ENCODE results near the gene MEGF10.

MEGF10 gene

DNA sequence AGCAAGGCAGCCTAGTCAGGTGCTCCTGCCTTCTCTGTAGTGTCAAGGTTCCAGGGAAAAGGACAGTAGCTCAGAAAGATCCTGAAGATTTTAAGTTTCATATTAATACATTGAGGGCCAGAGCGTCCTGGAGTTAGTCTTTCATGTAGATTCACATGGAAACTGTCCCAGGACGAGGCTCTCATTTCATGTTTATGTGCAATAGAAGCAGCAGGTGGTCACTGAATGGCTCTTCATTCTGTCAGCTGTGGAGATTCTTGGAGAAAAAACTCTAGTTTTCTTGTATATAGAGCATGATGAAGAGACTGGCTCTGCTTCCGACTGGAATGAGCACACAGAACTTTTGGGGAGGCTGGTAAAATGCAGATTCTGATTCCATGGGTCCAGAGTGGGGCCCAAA lies 54.3 kb downstream of the MEGF10 start:
- TF ChIP-seq, protein P1, sequence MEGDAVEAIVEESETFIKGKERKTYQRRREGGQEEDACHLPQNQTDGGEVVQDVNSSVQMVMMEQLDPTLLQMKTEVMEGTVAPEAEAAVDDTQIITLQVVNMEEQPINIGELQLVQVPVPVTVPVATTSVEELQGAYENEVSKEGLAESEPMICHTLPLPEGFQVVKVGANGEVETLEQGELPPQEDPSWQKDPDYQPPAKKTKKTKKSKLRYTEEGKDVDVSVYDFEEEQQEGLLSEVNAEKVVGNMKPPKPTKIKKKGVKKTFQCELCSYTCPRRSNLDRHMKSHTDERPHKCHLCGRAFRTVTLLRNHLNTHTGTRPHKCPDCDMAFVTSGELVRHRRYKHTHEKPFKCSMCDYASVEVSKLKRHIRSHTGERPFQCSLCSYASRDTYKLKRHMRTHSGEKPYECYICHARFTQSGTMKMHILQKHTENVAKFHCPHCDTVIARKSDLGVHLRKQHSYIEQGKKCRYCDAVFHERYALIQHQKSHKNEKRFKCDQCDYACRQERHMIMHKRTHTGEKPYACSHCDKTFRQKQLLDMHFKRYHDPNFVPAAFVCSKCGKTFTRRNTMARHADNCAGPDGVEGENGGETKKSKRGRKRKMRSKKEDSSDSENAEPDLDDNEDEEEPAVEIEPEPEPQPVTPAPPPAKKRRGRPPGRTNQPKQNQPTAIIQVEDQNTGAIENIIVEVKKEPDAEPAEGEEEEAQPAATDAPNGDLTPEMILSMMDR (IDR thresholded peaks at IDR 0.05; ENCODE audit: unreplicated experiment in 3 of 3) = no peak
- Mint-ChIP-seq H3K4me3 (no peak overlapping the region), H3K4me1 (peaks cover 8% of the 10 kb centered on the region), H3K9me3 (no peaks in the 10 kb centered on the region), H3K27ac (peak overlapping the region in 1 of 3 experiments; percentile 3), H3K36me3 (ENCODE audit: low read depth) (peaks cover 9% of the 10 kb centered on the region), H3K27me3 (ENCODE audit: low read depth) (peaks cover 4% of the 10 kb centered on the region)

DNA sequence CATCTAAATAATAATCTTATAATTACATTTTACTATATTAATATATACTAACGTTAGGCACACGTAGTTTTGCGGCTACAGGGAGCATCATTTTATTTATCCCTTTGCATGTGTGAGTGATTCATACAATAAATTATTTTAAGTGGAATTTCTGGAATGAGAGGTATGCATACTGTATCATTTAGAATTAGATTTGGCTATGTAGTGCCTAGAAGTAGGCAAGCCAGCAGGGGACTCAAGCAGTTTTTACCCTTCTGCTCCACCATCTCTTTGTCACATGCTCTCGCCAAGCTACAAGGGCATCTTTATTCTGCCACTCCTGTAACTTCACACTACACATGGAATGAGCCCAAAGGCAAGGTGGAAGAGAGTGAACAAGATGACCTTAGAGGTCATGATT lies 60.8 kb downstream of the MEGF10 start:
- Mint-ChIP-seq H3K4me1 (peaks cover 40% of the 10 kb centered on the region), H3K27me3 (ENCODE audit: low read depth) (peaks cover 4% of the 10 kb centered on the region), H3K4me3 (no peak overlapping the region), H3K36me3 (ENCODE audit: low read depth) (no peaks in the 10 kb centered on the region), H3K27ac (peak overlapping the region in 1 of 3 experiments; percentile 54), H3K9me3 (no peaks in the 10 kb centered on the region)
- TF ChIP-seq, protein P1 (IDR thresholded peaks at IDR 0.05; ENCODE audit: unreplicated experiment in 3 of 3) = no peak

DNA sequence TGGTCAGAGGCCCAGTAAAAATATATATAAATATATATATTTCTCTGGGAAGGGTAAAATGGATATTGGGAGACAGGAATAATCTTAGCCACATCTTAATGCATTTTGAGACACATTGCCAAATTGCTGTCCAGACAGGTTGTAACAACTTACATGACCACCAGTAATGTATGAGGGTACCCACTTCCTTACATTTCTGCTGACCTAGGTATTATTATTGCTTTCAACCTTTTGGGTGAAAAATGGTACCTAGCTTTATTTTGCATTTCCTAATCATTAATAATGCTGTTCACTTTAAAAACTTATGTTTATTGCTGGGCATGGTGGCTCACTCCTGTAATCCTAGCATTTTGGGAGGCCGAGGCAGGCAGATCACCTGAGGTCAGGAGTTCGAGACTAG lies 61.5 kb downstream of the MEGF10 start:
- H3K4me1 Mint-ChIP-seq = peaks cover 42% of the 10 kb centered on the region
- no peaks in the 10 kb centered on the region for H3K9me3 Mint-ChIP-seq
- TF ChIP-seq, protein P1 (IDR thresholded peaks at IDR 0.05; ENCODE audit: unreplicated experiment in 3 of 3) = no peak
- H3K27me3 Mint-ChIP-seq (ENCODE audit: low read depth) = peaks cover 4% of the 10 kb centered on the region
- H3K27ac Mint-ChIP-seq = no peak overlapping the region
- H3K36me3 Mint-ChIP-seq (ENCODE audit: low read depth) = no peaks in the 10 kb centered on the region
- H3K4me3 Mint-ChIP-seq = no peak overlapping the region

DNA sequence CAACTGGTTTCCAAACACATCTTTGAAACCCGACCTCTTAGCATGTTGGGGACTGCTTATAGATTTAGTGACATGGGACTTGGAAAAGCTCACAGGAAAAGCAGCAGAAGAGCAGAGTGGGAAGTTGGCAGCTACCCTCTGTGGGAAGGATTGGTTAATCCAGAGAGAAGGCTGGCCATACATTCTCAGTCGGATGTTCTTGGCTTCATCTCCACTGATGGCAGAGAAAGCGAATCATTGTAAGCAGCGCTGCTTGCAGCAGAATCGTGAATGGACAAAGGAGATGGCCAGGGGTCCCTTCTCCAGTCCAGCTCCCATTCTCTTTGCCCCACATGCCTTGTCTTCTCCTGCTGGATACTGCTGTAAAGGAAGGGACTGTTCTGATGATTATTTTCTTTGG lies 62.7 kb downstream of the MEGF10 start:
- peak overlapping the region; percentile 20 to 82 (median 56) for H3K27ac Mint-ChIP-seq
- H3K9me3 Mint-ChIP-seq = no peaks in the 10 kb centered on the region
- no peaks in the 10 kb centered on the region for H3K36me3 Mint-ChIP-seq (ENCODE audit: low read depth)
- TF ChIP-seq, protein P1 (IDR thresholded peaks at IDR 0.05; ENCODE audit: unreplicated experiment in 3 of 3) = no peak
- no peak overlapping the region for H3K4me3 Mint-ChIP-seq
- H3K27me3 Mint-ChIP-seq (ENCODE audit: low read depth) = peaks cover 4% of the 10 kb centered on the region
- H3K4me1 Mint-ChIP-seq = peaks cover 52% of the 10 kb centered on the region

DNA sequence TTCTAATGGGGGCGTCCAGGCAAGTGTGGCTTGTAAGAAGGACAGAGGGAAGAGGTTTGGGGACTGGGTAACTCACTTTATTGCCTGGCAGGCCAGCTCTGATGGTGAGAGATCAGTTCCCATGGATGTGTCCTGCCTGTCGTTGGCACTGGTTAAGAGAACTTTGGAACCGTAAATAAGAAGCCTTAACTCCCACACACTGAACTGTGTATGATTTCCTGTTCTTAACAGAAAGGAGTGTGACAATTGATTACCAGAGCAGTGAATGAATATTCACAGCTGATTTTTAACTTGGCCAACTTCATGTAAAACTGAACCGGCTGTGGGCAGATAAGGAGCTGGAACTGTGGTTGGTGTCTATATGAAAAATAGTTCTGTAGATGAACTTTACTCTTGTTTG lies 63.2 kb downstream of the MEGF10 start:
- Mint-ChIP-seq H3K27me3 (ENCODE audit: low read depth) (peaks cover 4% of the 10 kb centered on the region), H3K9me3 (no peaks in the 10 kb centered on the region), H3K4me3 (no peak overlapping the region), H3K4me1 (peaks cover 52% of the 10 kb centered on the region), H3K27ac (peak overlapping the region; percentile 20 to 82 (median 56)), H3K36me3 (ENCODE audit: low read depth) (no peaks in the 10 kb centered on the region)
- TF ChIP-seq, protein P1 (IDR thresholded peaks at IDR 0.05; ENCODE audit: unreplicated experiment in 3 of 3) = no peak

DNA sequence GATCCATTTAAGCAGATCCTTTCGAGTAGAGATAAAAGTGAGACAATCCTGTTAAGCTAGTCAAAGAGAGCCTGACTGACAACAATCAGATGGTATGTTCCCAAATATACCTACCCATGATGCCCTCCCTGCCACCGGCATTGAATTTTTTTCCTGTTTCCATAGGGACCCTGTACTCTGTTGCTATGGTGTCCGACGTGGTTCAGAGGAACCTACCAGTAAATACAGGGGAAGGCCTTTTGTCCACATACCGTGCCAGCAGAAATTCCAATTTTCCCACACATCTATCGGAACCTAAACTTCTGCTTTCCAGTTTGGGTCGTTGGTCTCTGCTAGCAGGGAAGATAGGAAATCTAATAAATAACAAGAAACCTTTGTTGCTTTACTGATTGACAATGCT lies 64.7 kb downstream of the MEGF10 start:
- peaks cover 62% of the 10 kb centered on the region for H3K4me1 Mint-ChIP-seq
- no peaks in the 10 kb centered on the region for H3K9me3 Mint-ChIP-seq
- no peaks in the 10 kb centered on the region for H3K36me3 Mint-ChIP-seq (ENCODE audit: low read depth)
- peak overlapping the region in 2 of 3 experiments; percentile 48 to 77 for H3K27ac Mint-ChIP-seq
- peaks cover 4% of the 10 kb centered on the region for H3K27me3 Mint-ChIP-seq (ENCODE audit: low read depth)
- TF ChIP-seq, protein P1 (IDR thresholded peaks at IDR 0.05; ENCODE audit: unreplicated experiment in 3 of 3) = no peak
- H3K4me3 Mint-ChIP-seq = no peak overlapping the region

Data from nephron (organoid).